Neural cell (in vitro differentiated cells): ENCODE measurements around the gene POMT2. TPM values are rescaled to one million over a fixed set of nuclear protein-coding genes. Genes with fewer than 3 reads are reported as not detected.

ENCODE experiments used
- H2AFZ ChIP-seq: fragments of 200-600, 300-800 bp; sonication (generic), shearing (Covaris generic); 2 replicates; pipeline ENCODE4 v1.6.0; 2014; ENCODE audit warnings: low read depth, mild to moderate bottlenecking, antibody characterized with exemption, low read length, moderate library complexity
- H3F3A ChIP-seq: fragments of 200-600 bp; shearing (Covaris generic); 2 replicates; pipeline ENCODE4 v1.6.1; 2016; ENCODE audit warnings: mild to moderate bottlenecking, moderate library complexity, mixed read lengths, antibody characterized with exemption, low read length; ENCODE audit not compliant: insufficient read depth, poor library complexity, severe bottlenecking
- H3K27ac ChIP-seq: fragments of 200-600, 300-800 bp; sonication (generic), shearing (Covaris generic); 2 replicates; pipeline ENCODE4 v1.5.1; 2014; ENCODE audit warnings: mild to moderate bottlenecking, low read length, moderate library complexity
- H3K27me3 ChIP-seq: fragments of 300-800, 200-600 bp; sonication (generic), shearing (Covaris generic); 2 replicates; pipeline ENCODE4 v1.6.0; 2014; ENCODE audit warnings: mild to moderate bottlenecking, low read depth, low read length, moderate library complexity; ENCODE audit not compliant: insufficient read depth
- H3K36me3 ChIP-seq: fragments of 300-800, 200-600 bp; sonication (generic), shearing (Covaris generic); 2 replicates; pipeline ENCODE4 v1.5.1; 2014; ENCODE audit warnings: mild to moderate bottlenecking, antibody characterized with exemption, low read length, moderate library complexity; ENCODE audit not compliant: insufficient read depth
- H3K4me2 ChIP-seq: fragments of 300-800, 200-600 bp; sonication (generic), shearing (Covaris generic); 2 replicates; pipeline ENCODE4 v1.6.0; 2014; ENCODE audit warnings: mild to moderate bottlenecking, low read length
- H3K4me3 ChIP-seq: fragments of 300-800, 200-600 bp; sonication (generic), shearing (Covaris generic); 2 replicates; pipeline ENCODE4 v1.5.1; 2014; ENCODE audit warnings: mild to moderate bottlenecking, low read length, moderate library complexity
- H3K79me2 ChIP-seq: fragments of 200-600 bp; shearing (Covaris generic); replicated peaks from 2 replicates; pipeline ENCODE4 v1.6.0; 2014; ENCODE audit warnings: mild to moderate bottlenecking, low read length, moderate library complexity; ENCODE audit not compliant: insufficient read depth
- H3K9ac ChIP-seq: fragments of 300-800, 200-600 bp; sonication (generic), shearing (Covaris generic); 2 replicates; pipeline ENCODE4 v1.6.1; 2016; ENCODE audit warnings: mild to moderate bottlenecking, low read length, mixed read lengths
- H3K9me2 ChIP-seq: fragments of 200-600 bp; shearing (Covaris generic); 2 replicates; pipeline ENCODE4 v1.6.1; 2016; ENCODE audit warnings: mild to moderate bottlenecking, low read length, mixed read lengths; ENCODE audit not compliant: insufficient read depth
- H3K9me3 ChIP-seq: fragments of 200-600, 300-800 bp; sonication (generic), shearing (Covaris generic); 2 replicates; pipeline ENCODE4 v1.6.1; 2016; ENCODE audit warnings: mild to moderate bottlenecking, mixed run types, low read length, moderate library complexity, mixed read lengths
- H4K20me1 ChIP-seq: fragments of 200-600 bp; shearing (Covaris generic); 2 replicates; pipeline ENCODE4 v1.6.1; 2016; ENCODE audit warnings: mild to moderate bottlenecking, mixed run types; ENCODE audit not compliant: insufficient read depth
- CTCF ChIP-seq: fragments of 450-650 bp; IDR thresholded peaks from 2 replicates; pipeline ENCODE4 v1.5.1; 2014; ENCODE audit warnings: antibody characterized with exemption, mild to moderate bottlenecking, moderate library complexity; ENCODE audit not compliant: poor library complexity, severe bottlenecking
- EP300 ChIP-seq: fragments of 450-650 bp; conservative IDR thresholded peaks from 2 replicates; pipeline ENCODE4 v1.6.1; 2014; ENCODE audit warnings: antibody characterized with exemption, mild to moderate bottlenecking, moderate library complexity; ENCODE audit not compliant: poor library complexity, severe bottlenecking
- EZH2 ChIP-seq: fragments of 200-600, 300-800 bp; shearing (Covaris generic), sonication (generic); IDR thresholded peaks from 2 replicates; pipeline ENCODE4 v1.6.1; 2014; ENCODE audit warnings: antibody characterized with exemption, low read length, borderline replicate concordance, mild to moderate bottlenecking; ENCODE audit not compliant: insufficient read depth, poor library complexity, severe bottlenecking
- MXI1 ChIP-seq: fragments of 450-650 bp; conservative IDR thresholded peaks from 2 replicates; pipeline ENCODE4 v1.6.1; 2014; ENCODE audit warnings: antibody characterized with exemption, mild to moderate bottlenecking; ENCODE audit not compliant: poor library complexity, severe bottlenecking
- POLR2AphosphoS5 ChIP-seq: IDR thresholded peaks from 2 replicates; pipeline ENCODE4 v1.6.1; 2012
- RAD21 ChIP-seq: fragments of 450-650 bp; conservative IDR thresholded peaks from 2 replicates; pipeline ENCODE4 v1.6.1; 2014; ENCODE audit warnings: antibody characterized with exemption, mild to moderate bottlenecking, moderate library complexity
- REST ChIP-seq: IDR thresholded peaks from 2 replicates; pipeline ENCODE4 v1.6.1; 2012; ENCODE audit warnings: borderline replicate concordance
- SMC3 ChIP-seq: fragments of 450-650 bp; conservative IDR thresholded peaks from 2 replicates; pipeline ENCODE4 v1.6.1; 2014; ENCODE audit warnings: antibody characterized with exemption, mild to moderate bottlenecking, moderate library complexity; ENCODE audit not compliant: poor library complexity
- TAF1 ChIP-seq: IDR thresholded peaks from 2 replicates; pipeline ENCODE4 v1.6.1; 2012; ENCODE audit warnings: low read depth
- polyA plus RNA-seq: library from polyadenylated mRNA; depleted of rRNA; stranded (reverse); fragments of >200 nt; gene quantifications from 2 replicates; pipeline ENCODE4 v1.2.3, GENCODE V29; 2014

Gene POMT2
- polyA plus RNA-seq, 1 donor from 2014 or later: 9.6 TPM

- H3K27ac ChIP-seq: no peak overlapping the region
- H3K79me2 ChIP-seq: no peaks in the 10 kb centered on the region
- no peaks in the 10 kb centered on the region for H4K20me1 ChIP-seq
- no peaks in the 10 kb centered on the region for H3F3A ChIP-seq
- H3K9me3 ChIP-seq: no peaks in the 10 kb centered on the region
- no peaks in the 10 kb centered on the region for H3K9me2 ChIP-seq
- no peak overlapping the region for H2AFZ ChIP-seq
- no peaks in the 10 kb centered on the region for H3K36me3 ChIP-seq
- H3K9ac ChIP-seq: no peak overlapping the region
- no peak for TF ChIP-seq RAD21
- no peak for TF ChIP-seq CTCF
- no peak for TF ChIP-seq POLR2AphosphoS5
- TF ChIP-seq EZH2: no peak
- no peak for TF ChIP-seq REST
- TF ChIP-seq TAF1: no peak
- TF ChIP-seq SMC3: no peak
- TF ChIP-seq MXI1: no peak
- no peak for TF ChIP-seq EP300
- no peaks in the 10 kb centered on the region for H3K27me3 ChIP-seq
- H3K4me2 ChIP-seq: no peak overlapping the region
- no peak overlapping the region for H3K4me3 ChIP-seq
Observed at GRCh38 chr14:77238356-77238755, 82.3 kb downstream of the POMT2 start.

GRCh38 chr14:77236814-77237213, 83.9 kb downstream of the POMT2 start:
- Histone ChIP-seq H3K9me2 (no peaks in the 10 kb centered on the region), H3K9me3 (no peaks in the 10 kb centered on the region), H3K36me3 (peaks cover under 1% of the 10 kb centered on the region), H2AFZ (no peak overlapping the region), H3K27ac (no peak overlapping the region), H3K4me3 (no peak overlapping the region), H3K4me2 (no peak overlapping the region), H3K9ac (no peak overlapping the region), H3K79me2 (no peaks in the 10 kb centered on the region), H3K27me3 (no peaks in the 10 kb centered on the region), H4K20me1 (no peaks in the 10 kb centered on the region), H3F3A (no peaks in the 10 kb centered on the region)
- TF ChIP-seq SMC3 (no peak), REST (no peak), CTCF (no peak), POLR2AphosphoS5 (no peak), EZH2 (no peak), RAD21 (no peak), EP300 (no peak), MXI1 (no peak), TAF1 (no peak)
